ENCODE data around the gene KCNIP1. TPM values are rescaled to one million over a fixed set of nuclear protein-coding genes. Genes with fewer than 3 reads are reported as not detected.

KCNIP1 gene
- polyA plus RNA-seq, 3 donors = not detected

GRCh38 chr5:170552621-170553115 lies 48.8 kb downstream of the KCNIP1 start:
- peaks cover 8 to 34% (median 11%) of the 10 kb centered on the region in 3 donors for H3K27me3 Mint-ChIP-seq (ENCODE audit: low read depth in 3 of 3)
- H3K4me1 ChIP-seq (ENCODE audit: control insufficient read depth in 1 of 2, insufficient read depth in 2 of 2, low read length in 2 of 2) = peaks cover 9 to 10% of the 10 kb centered on the region in 2 donors
- no peaks in the 10 kb centered on the region for H3K79me2 ChIP-seq (ENCODE audit: insufficient read depth, low read length)
- no peak overlapping the region for H3K4me3 Mint-ChIP-seq
- H3K36me3 Mint-ChIP-seq = no peaks in the 10 kb centered on the region
- no peak overlapping the region for H3K27ac ChIP-seq (ENCODE audit: low read depth in 1 of 2, low read length in 2 of 2)
- H3K9me3 ChIP-seq (replicated peaks in 1 of 2; ENCODE audit: control insufficient read depth in 1 of 2, insufficient read depth in 1 of 2, low read length in 2 of 2) = no peaks in the 10 kb centered on the region
- no peaks in the 10 kb centered on the region for H4K20me1 ChIP-seq (ENCODE audit: insufficient read depth, low read length)
- H3K4me3 ChIP-seq (replicated peaks in 1 of 3; ENCODE audit: low read depth in 2 of 3, low read length in 3 of 3) = no peak overlapping the region
- H3K4me1 Mint-ChIP-seq = no peaks in the 10 kb centered on the region
- peaks cover 30 to 48% of the 10 kb centered on the region in 2 donors for H3K27me3 ChIP-seq (ENCODE audit: control insufficient read depth in 2 of 2, insufficient read depth in 2 of 2, low read length in 2 of 2)
- no peaks in the 10 kb centered on the region for H3K9me3 Mint-ChIP-seq
- no peak overlapping the region for H3K27ac Mint-ChIP-seq
- no peak for DNase-seq
- 0% methylated on average over 5 of the region's 12 CpGs for whole genome bisulfite sequencing (ENCODE audit: insufficient coverage)
- no peaks in the 10 kb centered on the region for H3K36me3 ChIP-seq (replicated peaks in 1 of 2; ENCODE audit: control insufficient read depth in 1 of 2, insufficient read depth in 2 of 2, low read length in 2 of 2)
- no peak overlapping the region for H2AFZ ChIP-seq (ENCODE audit: insufficient read depth, low read depth, low read length, poor library complexity, severe bottlenecking)
- H3K9ac ChIP-seq (ENCODE audit: insufficient read depth, low read length, poor library complexity, severe bottlenecking) = no peak overlapping the region
- peak overlapping the region; percentile 4 for H3K4me2 ChIP-seq (replicated peaks; ENCODE audit: extremely low read depth, low read length, poor library complexity, severe bottlenecking)
- intact Hi-C loops (cut with micrococcal nuclease) = no loop called here
- TF ChIP-seq, protein P1, sequence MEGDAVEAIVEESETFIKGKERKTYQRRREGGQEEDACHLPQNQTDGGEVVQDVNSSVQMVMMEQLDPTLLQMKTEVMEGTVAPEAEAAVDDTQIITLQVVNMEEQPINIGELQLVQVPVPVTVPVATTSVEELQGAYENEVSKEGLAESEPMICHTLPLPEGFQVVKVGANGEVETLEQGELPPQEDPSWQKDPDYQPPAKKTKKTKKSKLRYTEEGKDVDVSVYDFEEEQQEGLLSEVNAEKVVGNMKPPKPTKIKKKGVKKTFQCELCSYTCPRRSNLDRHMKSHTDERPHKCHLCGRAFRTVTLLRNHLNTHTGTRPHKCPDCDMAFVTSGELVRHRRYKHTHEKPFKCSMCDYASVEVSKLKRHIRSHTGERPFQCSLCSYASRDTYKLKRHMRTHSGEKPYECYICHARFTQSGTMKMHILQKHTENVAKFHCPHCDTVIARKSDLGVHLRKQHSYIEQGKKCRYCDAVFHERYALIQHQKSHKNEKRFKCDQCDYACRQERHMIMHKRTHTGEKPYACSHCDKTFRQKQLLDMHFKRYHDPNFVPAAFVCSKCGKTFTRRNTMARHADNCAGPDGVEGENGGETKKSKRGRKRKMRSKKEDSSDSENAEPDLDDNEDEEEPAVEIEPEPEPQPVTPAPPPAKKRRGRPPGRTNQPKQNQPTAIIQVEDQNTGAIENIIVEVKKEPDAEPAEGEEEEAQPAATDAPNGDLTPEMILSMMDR (IDR thresholded peaks at IDR 0.05) = no peak

DNA sequence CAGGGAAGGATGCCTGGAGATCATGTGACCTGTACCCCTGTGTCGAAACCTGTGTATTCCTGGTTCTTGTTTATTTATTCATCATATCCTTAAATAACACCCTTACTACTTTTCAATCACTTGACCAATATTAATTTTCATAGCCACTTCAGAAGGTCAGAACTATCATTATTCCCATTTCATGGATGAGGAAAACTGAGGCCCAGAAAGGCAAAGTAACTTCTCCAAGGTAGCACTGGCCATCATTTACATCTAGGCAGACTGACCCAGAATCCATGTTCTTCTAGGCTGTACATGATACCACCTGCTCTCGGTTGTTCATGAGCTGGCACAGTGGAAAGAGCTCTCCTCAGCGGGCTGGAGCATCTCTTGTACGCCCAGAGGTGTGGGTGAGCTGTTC lies 49.4 kb downstream of the KCNIP1 start:
- H3K27ac ChIP-seq (ENCODE audit: low read depth in 1 of 2, low read length in 2 of 2) = no peak overlapping the region
- TF ChIP-seq, protein P1 (IDR thresholded peaks at IDR 0.05) = no peak
- peaks cover 28 to 45% of the 10 kb centered on the region in 2 donors for H3K27me3 ChIP-seq (ENCODE audit: control insufficient read depth in 2 of 2, insufficient read depth in 2 of 2, low read length in 2 of 2)
- H3K4me3 Mint-ChIP-seq = no peak overlapping the region
- H3K4me1 Mint-ChIP-seq = no peaks in the 10 kb centered on the region
- no peak overlapping the region for H2AFZ ChIP-seq (ENCODE audit: insufficient read depth, low read depth, low read length, poor library complexity, severe bottlenecking)
- no peaks in the 10 kb centered on the region for H3K9me3 ChIP-seq (replicated peaks in 1 of 2; ENCODE audit: control insufficient read depth in 1 of 2, insufficient read depth in 1 of 2, low read length in 2 of 2)
- no peaks in the 10 kb centered on the region for H3K9me3 Mint-ChIP-seq
- H3K9ac ChIP-seq (ENCODE audit: insufficient read depth, low read length, poor library complexity, severe bottlenecking) = no peak overlapping the region
- no peaks in the 10 kb centered on the region for H3K36me3 Mint-ChIP-seq
- DNase-seq = no peak
- intact Hi-C loops (cut with micrococcal nuclease) = no loop called here
- H3K4me1 ChIP-seq (ENCODE audit: control insufficient read depth in 1 of 2, insufficient read depth in 2 of 2, low read length in 2 of 2) = peaks cover 9 to 10% of the 10 kb centered on the region in 2 donors
- H3K4me2 ChIP-seq (replicated peaks; ENCODE audit: extremely low read depth, low read length, poor library complexity, severe bottlenecking) = no peak overlapping the region
- no peak overlapping the region for H3K27ac Mint-ChIP-seq
- H3K4me3 ChIP-seq (replicated peaks in 1 of 3; ENCODE audit: low read depth in 2 of 3, low read length in 3 of 3) = no peak overlapping the region
- H3K27me3 Mint-ChIP-seq (ENCODE audit: low read depth in 3 of 3) = peaks cover 6 to 34% (median 10%) of the 10 kb centered on the region in 3 donors
- no peaks in the 10 kb centered on the region for H3K79me2 ChIP-seq (ENCODE audit: insufficient read depth, low read length)
- no peaks in the 10 kb centered on the region for H3K36me3 ChIP-seq (replicated peaks in 1 of 2; ENCODE audit: control insufficient read depth in 1 of 2, insufficient read depth in 2 of 2, low read length in 2 of 2)
- no peaks in the 10 kb centered on the region for H4K20me1 ChIP-seq (ENCODE audit: insufficient read depth, low read length)
- 100% methylated on average over 1 of the region's 4 CpGs for WGBS (ENCODE audit: insufficient coverage)
